Measurements from ENCODE around the gene OR4D11.

Gene OR4D11

DNA sequence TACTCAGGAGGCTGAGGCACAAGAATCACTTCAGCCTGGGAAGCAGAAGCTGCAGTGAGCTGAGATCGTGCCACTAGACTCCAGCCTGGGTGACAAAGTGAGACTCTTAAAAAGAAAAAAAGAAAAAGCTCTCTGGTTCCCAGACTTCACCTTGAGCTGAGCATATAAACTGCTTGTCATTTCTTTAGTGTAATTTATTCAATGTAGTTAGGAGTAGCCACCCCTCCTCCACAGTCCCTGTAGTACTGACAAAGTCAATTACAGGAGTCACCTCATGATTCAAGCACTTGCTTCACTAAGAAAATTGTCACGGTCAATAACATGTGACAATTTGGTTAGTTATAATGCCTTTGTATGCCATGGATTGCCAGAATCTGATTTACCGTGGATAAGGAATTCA is 23.0 kb upstream of the OR4D11 start:
- Histone ChIP-seq H3F3A (ENCODE audit: low read depth) (no peaks in the 10 kb centered on the region), H3K36me3 (ENCODE audit: insufficient read depth, low read length) (no peaks in the 10 kb centered on the region), H3K4me3 (ENCODE audit: low read length, poor library complexity, severe bottlenecking) (no peak overlapping the region), H4K20me1 (ENCODE audit: insufficient read depth, low read length, poor library complexity, severe bottlenecking) (no peaks in the 10 kb centered on the region), H3K9me2 (replicated peaks; ENCODE audit: low read depth, low read length) (no peaks in the 10 kb centered on the region), H2AFZ (ENCODE audit: low read length) (no peak overlapping the region), H3K4me2 (ENCODE audit: low read depth, low read length, poor library complexity, severe bottlenecking) (no peak overlapping the region), H3K4me1 (ENCODE audit: insufficient read depth, low read length, poor library complexity, severe bottlenecking) (peaks cover 1% of the 10 kb centered on the region), H3K27me3 (ENCODE audit: insufficient read depth, low read length, poor library complexity, severe bottlenecking) (no peaks in the 10 kb centered on the region), H3K79me2 (ENCODE audit: insufficient read depth, low read length) (no peaks in the 10 kb centered on the region), H3K9ac (ENCODE audit: low read depth, low read length, poor library complexity, severe bottlenecking) (no peak overlapping the region), H3K9me3 (ENCODE audit: insufficient read depth, low read depth, low read length) (no peaks in the 10 kb centered on the region)
- TF ChIP-seq EZH2phosphoT487 (IDR thresholded peaks at IDR 0.05; ENCODE audit: borderline replicate concordance) = no peak
- TF ChIP-seq, protein P1, sequence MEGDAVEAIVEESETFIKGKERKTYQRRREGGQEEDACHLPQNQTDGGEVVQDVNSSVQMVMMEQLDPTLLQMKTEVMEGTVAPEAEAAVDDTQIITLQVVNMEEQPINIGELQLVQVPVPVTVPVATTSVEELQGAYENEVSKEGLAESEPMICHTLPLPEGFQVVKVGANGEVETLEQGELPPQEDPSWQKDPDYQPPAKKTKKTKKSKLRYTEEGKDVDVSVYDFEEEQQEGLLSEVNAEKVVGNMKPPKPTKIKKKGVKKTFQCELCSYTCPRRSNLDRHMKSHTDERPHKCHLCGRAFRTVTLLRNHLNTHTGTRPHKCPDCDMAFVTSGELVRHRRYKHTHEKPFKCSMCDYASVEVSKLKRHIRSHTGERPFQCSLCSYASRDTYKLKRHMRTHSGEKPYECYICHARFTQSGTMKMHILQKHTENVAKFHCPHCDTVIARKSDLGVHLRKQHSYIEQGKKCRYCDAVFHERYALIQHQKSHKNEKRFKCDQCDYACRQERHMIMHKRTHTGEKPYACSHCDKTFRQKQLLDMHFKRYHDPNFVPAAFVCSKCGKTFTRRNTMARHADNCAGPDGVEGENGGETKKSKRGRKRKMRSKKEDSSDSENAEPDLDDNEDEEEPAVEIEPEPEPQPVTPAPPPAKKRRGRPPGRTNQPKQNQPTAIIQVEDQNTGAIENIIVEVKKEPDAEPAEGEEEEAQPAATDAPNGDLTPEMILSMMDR (conservative IDR thresholded peaks at IDR 0.05; ENCODE audit: low read length) = no peak

DNA sequence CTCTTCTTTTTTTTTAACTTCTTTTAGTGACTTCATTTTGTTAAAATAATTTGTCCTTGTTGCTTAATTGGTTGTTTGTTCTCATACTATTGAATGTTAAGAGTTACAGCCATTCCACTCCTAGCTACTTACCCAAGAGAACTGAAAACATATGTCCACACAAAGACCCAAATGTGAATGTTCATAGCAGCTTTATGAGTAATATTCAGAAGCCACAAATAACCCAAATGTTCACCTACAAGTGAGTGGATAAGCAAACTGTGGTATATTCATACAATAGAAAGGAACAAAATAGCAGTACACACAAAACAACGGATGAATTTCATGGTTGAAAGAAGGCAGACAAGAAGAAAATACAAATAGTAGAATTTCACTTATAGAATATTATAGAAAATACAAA is 1.4 kb upstream of the OR4D11 start:
- H2AFZ ChIP-seq (ENCODE audit: low read length) = no peak overlapping the region
- no peaks in the 10 kb centered on the region for H3K36me3 ChIP-seq (ENCODE audit: insufficient read depth, low read length)
- no peaks in the 10 kb centered on the region for H3F3A ChIP-seq (ENCODE audit: low read depth)
- H3K9me3 ChIP-seq (ENCODE audit: insufficient read depth, low read depth, low read length) = no peaks in the 10 kb centered on the region
- H3K9ac ChIP-seq (ENCODE audit: low read depth, low read length, poor library complexity, severe bottlenecking) = no peak overlapping the region
- no peak for TF ChIP-seq EZH2phosphoT487 (IDR thresholded peaks at IDR 0.05; ENCODE audit: borderline replicate concordance)
- TF ChIP-seq, protein P1 (conservative IDR thresholded peaks at IDR 0.05; ENCODE audit: low read length) = no peak
- H3K27me3 ChIP-seq (ENCODE audit: insufficient read depth, low read length, poor library complexity, severe bottlenecking) = no peaks in the 10 kb centered on the region
- H3K4me1 ChIP-seq (ENCODE audit: insufficient read depth, low read length, poor library complexity, severe bottlenecking) = peaks cover 4% of the 10 kb centered on the region
- H3K4me2 ChIP-seq (ENCODE audit: low read depth, low read length, poor library complexity, severe bottlenecking) = no peak overlapping the region
- no peaks in the 10 kb centered on the region for H3K79me2 ChIP-seq (ENCODE audit: insufficient read depth, low read length)
- H3K9me2 ChIP-seq (replicated peaks; ENCODE audit: low read depth, low read length) = no peaks in the 10 kb centered on the region
- H3K4me3 ChIP-seq (ENCODE audit: low read length, poor library complexity, severe bottlenecking) = no peak overlapping the region
- no peaks in the 10 kb centered on the region for H4K20me1 ChIP-seq (ENCODE audit: insufficient read depth, low read length, poor library complexity, severe bottlenecking)

DNA sequence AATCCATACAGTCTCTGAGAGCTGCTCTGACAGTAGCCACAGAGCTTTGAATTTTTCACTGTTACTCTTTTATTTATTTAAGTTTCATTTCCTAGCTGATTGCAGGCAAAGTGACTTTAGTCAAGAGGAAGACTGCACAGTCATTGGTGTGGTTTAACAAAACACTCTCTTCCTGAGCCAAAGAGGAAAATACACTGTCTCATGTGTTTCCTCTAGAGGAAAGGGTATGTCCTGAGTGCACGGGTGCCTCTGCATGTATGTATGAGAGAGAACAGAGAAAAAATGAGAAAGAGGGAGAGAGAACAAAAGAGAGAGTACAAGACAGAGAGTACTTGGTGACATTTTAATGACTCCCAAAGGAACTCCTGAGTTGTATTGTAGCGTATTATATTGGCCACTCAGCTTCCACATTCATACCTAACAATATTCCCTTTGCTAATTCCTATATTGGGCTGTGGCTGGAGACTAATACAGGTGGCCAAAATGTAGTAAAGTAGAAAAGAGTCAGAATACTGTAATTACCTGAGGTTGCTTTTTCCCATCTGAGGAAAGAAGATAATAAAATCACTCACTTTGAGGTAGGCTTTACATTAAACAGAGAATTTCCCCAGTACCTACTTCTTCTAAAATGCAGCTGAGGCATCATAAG is 7.7 kb downstream of the OR4D11 start, which contains the start of gene OR4D9:
Gene OR4D9 (plus strand): TSS at position 599 of the 649 bp plus-strand sequence. CDS start 3,374 bp downstream, outside the sequence.
- Histone ChIP-seq H3K36me3 (ENCODE audit: insufficient read depth, low read length) (no peaks in the 10 kb centered on the region), H3K79me2 (ENCODE audit: insufficient read depth, low read length) (no peaks in the 10 kb centered on the region), H3K27me3 (ENCODE audit: insufficient read depth, low read length, poor library complexity, severe bottlenecking) (no peaks in the 10 kb centered on the region), H2AFZ (ENCODE audit: low read length) (0 out of 2 replicates have a peak within 1 kb of the TSS, but pooled peaks have one; percentile 9), H3K4me3 (ENCODE audit: low read length, poor library complexity, severe bottlenecking) (peak within 1 kb of the TSS; percentile 60), H3K4me2 (ENCODE audit: low read depth, low read length, poor library complexity, severe bottlenecking) (peak within 1 kb of the TSS; percentile 74), H3K9me3 (ENCODE audit: insufficient read depth, low read depth, low read length) (no peaks in the 10 kb centered on the region), H3K9ac (ENCODE audit: low read depth, low read length, poor library complexity, severe bottlenecking) (peak within 1 kb of the TSS; percentile 70), H3K4me1 (ENCODE audit: insufficient read depth, low read length, poor library complexity, severe bottlenecking) (peaks cover 37% of the 10 kb centered on the region), H3F3A (ENCODE audit: low read depth) (peaks cover 4% of the 10 kb centered on the region), H4K20me1 (ENCODE audit: insufficient read depth, low read length, poor library complexity, severe bottlenecking) (no peaks in the 10 kb centered on the region), H3K9me2 (replicated peaks; ENCODE audit: low read depth, low read length) (no peaks in the 10 kb centered on the region)
- no peak for TF ChIP-seq EZH2phosphoT487 (IDR thresholded peaks at IDR 0.05; ENCODE audit: borderline replicate concordance)
- TF ChIP-seq, protein P1 (conservative IDR thresholded peaks at IDR 0.05; ENCODE audit: low read length) = no peak
